ENCODE results near the gene CCR1. TPM values are rescaled to one million over a fixed set of nuclear protein-coding genes. Genes with fewer than 3 reads are reported as not detected.

The CCR1 gene
- total and polyA plus RNA-seq, 4 donors = 1.4 to 10.7 (median 5.2) TPM

DNA sequence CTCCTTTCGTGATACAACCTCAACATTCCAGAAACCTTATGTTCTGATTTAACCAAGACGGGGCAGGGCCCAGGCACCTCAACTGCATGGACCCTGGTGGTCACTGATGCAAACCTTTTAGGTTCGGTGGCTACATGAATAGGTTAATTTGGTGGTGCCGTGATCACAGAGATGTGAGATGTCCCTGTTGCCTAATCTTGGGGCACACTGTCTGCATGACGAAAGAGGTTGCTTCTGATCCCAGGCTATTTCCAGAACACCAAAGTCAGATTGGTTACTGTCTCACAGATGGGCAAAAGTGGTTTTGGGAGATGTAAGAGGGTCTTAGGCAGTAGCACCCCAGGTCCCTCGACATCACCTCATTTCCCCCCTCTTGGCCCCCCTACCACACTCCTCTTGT lies 4.0 kb upstream of the CCR1 start:
- Histone ChIP-seq H3K9me3 (ENCODE audit: control insufficient read depth in 4 of 4, low read length in 3 of 4) (no peaks in the 10 kb centered on the region), H3K4me3 (ENCODE audit: low read depth in 1 of 3, low read length in 3 of 3) (no peak overlapping the region), H3K36me3 (ENCODE audit: control insufficient read depth in 4 of 4, insufficient read depth in 3 of 4, low read depth in 1 of 4, low read length in 3 of 4) (no peaks in the 10 kb centered on the region), H3K9ac (ENCODE audit: low read depth in 1 of 2, low read length in 2 of 2) (no peak overlapping the region), H3K4me1 (ENCODE audit: control insufficient read depth in 4 of 4, insufficient read depth in 4 of 4, low read length in 3 of 4) (no peaks in the 10 kb centered on the region), H3K27ac (ENCODE audit: low read depth in 1 of 2, low read length in 2 of 2) (no peak overlapping the region), H3K27me3 (ENCODE audit: control insufficient read depth in 4 of 4, insufficient read depth in 4 of 4, low read length in 3 of 4) (peaks cover 0 to 6% (median 2%) of the 10 kb centered on the region in 4 donors)
- 69% methylated on average over 6 of the region's 6 CpGs for WGBS
- TF ChIP-seq RXRA (IDR thresholded peaks at IDR 0.05) = no peak
- TF ChIP-seq HNF4A (conservative IDR thresholded peaks at IDR 0.05) = no peak
- no peak for TF ChIP-seq FOXA1 (IDR thresholded peaks at IDR 0.05)
- no peak for TF ChIP-seq YY1 (IDR thresholded peaks at IDR 0.05)
- no peak for TF ChIP-seq TAF1 (conservative IDR thresholded peaks at IDR 0.05)
- TF ChIP-seq RAD21 (IDR thresholded peaks at IDR 0.05) = no peak
- TF ChIP-seq ATF3 (IDR thresholded peaks at IDR 0.05) = no peak
- TF ChIP-seq REST (IDR thresholded peaks at IDR 0.05) = no peak
- TF ChIP-seq HNF4G (IDR thresholded peaks at IDR 0.05) = no peak
- no peak for TF ChIP-seq NR2F2 (IDR thresholded peaks at IDR 0.05)
- no peak for TF ChIP-seq EGR1 (IDR thresholded peaks at IDR 0.05; ENCODE audit: low read depth in 2 of 2)
- TF ChIP-seq FOXA2 (IDR thresholded peaks at IDR 0.05) = no peak
- TF ChIP-seq JUND (IDR thresholded peaks at IDR 0.05) = no peak
- no peak for TF ChIP-seq GABPA (IDR thresholded peaks at IDR 0.05 in 1 of 2, conservative IDR thresholded peaks at IDR 0.05 in 1 of 2)
- TF ChIP-seq, protein P1, sequence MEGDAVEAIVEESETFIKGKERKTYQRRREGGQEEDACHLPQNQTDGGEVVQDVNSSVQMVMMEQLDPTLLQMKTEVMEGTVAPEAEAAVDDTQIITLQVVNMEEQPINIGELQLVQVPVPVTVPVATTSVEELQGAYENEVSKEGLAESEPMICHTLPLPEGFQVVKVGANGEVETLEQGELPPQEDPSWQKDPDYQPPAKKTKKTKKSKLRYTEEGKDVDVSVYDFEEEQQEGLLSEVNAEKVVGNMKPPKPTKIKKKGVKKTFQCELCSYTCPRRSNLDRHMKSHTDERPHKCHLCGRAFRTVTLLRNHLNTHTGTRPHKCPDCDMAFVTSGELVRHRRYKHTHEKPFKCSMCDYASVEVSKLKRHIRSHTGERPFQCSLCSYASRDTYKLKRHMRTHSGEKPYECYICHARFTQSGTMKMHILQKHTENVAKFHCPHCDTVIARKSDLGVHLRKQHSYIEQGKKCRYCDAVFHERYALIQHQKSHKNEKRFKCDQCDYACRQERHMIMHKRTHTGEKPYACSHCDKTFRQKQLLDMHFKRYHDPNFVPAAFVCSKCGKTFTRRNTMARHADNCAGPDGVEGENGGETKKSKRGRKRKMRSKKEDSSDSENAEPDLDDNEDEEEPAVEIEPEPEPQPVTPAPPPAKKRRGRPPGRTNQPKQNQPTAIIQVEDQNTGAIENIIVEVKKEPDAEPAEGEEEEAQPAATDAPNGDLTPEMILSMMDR (IDR thresholded peaks at IDR 0.05; ENCODE audit: low read depth, low read length, missing input control) = no peak
- no peak for DNase-seq (ENCODE audit: low spot score)

DNA sequence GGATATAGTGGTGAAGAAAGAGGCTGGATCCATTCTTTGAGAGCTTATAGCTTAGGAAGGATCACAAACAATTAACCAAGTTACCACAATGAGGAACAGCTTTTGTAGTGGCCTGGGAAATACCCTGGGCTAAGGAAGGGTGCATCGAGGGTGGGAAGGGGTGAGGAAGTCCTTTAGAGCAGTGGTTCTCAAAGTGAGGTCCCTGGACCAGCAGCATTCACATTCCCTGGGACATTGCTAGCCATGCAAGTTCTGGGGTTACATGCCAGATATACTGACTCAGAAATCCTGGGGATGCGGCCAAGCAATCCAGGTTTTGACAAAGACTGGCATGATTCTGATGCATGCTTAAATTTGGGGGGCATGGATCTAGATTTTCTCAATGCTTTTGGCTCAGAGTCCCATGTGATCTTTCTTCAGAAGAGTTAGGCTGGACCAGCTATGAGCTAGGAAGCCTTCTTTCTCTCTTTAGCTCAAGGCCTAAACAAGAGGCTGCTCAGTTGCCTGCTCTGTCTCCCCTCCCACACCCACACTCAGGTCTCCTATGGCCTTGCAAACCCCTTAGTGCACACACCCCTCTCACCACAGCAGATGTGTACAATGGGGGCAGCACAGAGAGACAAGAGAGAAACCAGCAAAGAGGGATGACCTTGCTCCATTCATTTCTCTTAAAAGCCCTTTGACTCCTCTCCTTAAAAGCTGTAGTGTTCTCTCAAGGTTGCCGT lies 1.8 kb upstream of the CCR1 start:
- WGBS = 80% methylated on average over 3 of the region's 3 CpGs
- Histone ChIP-seq H3K4me1 (ENCODE audit: control insufficient read depth in 4 of 4, insufficient read depth in 4 of 4, low read length in 3 of 4) (no peaks in the 10 kb centered on the region), H3K27ac (ENCODE audit: low read depth in 1 of 2, low read length in 2 of 2) (no peak overlapping the region), H3K9ac (ENCODE audit: low read depth in 1 of 2, low read length in 2 of 2) (no peak overlapping the region), H3K27me3 (ENCODE audit: control insufficient read depth in 4 of 4, insufficient read depth in 4 of 4, low read length in 3 of 4) (peaks cover 0 to 1% (median 0%) of the 10 kb centered on the region in 4 donors), H3K4me3 (ENCODE audit: low read depth in 1 of 3, low read length in 3 of 3) (no peak overlapping the region), H3K9me3 (ENCODE audit: control insufficient read depth in 4 of 4, low read length in 3 of 4) (no peaks in the 10 kb centered on the region), H3K36me3 (ENCODE audit: control insufficient read depth in 4 of 4, insufficient read depth in 3 of 4, low read depth in 1 of 4, low read length in 3 of 4) (peaks cover 0 to 1% (median 0%) of the 10 kb centered on the region in 4 donors)
- no peak for TF ChIP-seq HNF4G (IDR thresholded peaks at IDR 0.05)
- TF ChIP-seq YY1 (IDR thresholded peaks at IDR 0.05) = no peak
- no peak for TF ChIP-seq RXRA (IDR thresholded peaks at IDR 0.05)
- TF ChIP-seq, protein P2, sequence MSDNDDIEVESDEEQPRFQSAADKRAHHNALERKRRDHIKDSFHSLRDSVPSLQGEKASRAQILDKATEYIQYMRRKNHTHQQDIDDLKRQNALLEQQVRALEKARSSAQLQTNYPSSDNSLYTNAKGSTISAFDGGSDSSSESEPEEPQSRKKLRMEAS (IDR thresholded peaks at IDR 0.05) = no peak
- no peak for TF ChIP-seq FOXA1 (IDR thresholded peaks at IDR 0.05)
- TF ChIP-seq JUND (IDR thresholded peaks at IDR 0.05) = no peak
- TF ChIP-seq SP1 (IDR thresholded peaks at IDR 0.05) = no peak
- DNase-seq (ENCODE audit: low spot score) = no peak
